SK-N-SH (cell line): ENCODE data around the gene LAMTOR2. TPM values are rescaled to one million over a fixed set of nuclear protein-coding genes. Genes with fewer than 3 reads are reported as not detected.
A peak's percentile ranks its signal among the peaks of the same experiment; 100 is the strongest.

ENCODE experiments used
- CTCF ChIA-PET: fragments of 300-600, 350-600 bp; formaldehyde crosslinking; extraction: SDS; loops from one replicate; lab custom pipeline; 2021; lab: Yijun Ruan, JAX
- POLR2A ChIA-PET: fragments of 350-600 bp; sonication (Branson Sonifier 250); formaldehyde crosslinking; extraction: SDS; loops from one replicate; lab custom pipeline; 2020; ENCODE audit warnings: antibody characterized with exemption, inconsistent platforms; lab: Yijun Ruan, JAX
- DNase-seq: peaks from one replicate; pipeline ENCODE4 v3.0.0; 2012
- H2AFZ ChIP-seq: fragments of 200-600 bp; sonication (generic); 2 replicates; pipeline ENCODE4 v1.8.1; 2016; ENCODE audit warnings: antibody characterized with exemption, mild to moderate bottlenecking, low read depth
- H3F3A ChIP-seq: fragments of 200-600 bp; sonication (generic); replicated peaks from 2 replicates; pipeline ENCODE3; 2016; ENCODE audit warnings: antibody characterized with exemption, mild to moderate bottlenecking; ENCODE audit not compliant: insufficient read depth
- H3K27ac ChIP-seq, 2 experiments: fragments of 200-500 bp in 1 of 2; fragments of 200-600 bp in 1 of 2; sonication (Bioruptor generic) in 1 of 2; sonication (generic), shearing (Covaris generic) in 1 of 2; 2 replicates each; pipeline versions ENCODE4 v1.5.1 to v1.6.1; 2014 to 2016; ENCODE audit warnings: low read depth in 2 of 2, inconsistent platforms in 1 of 2, low read length in 1 of 2, mild to moderate bottlenecking in 1 of 2, mixed read lengths in 1 of 2
- H3K27me3 ChIP-seq: fragments of 200-600 bp; sonication (generic), shearing (Covaris generic); 2 replicates; pipeline ENCODE4 v1.6.1; 2016; ENCODE audit warnings: mixed run types; ENCODE audit not compliant: insufficient read depth
- H3K36me3 ChIP-seq, 2 experiments: fragments of 200-500 bp in 1 of 2; fragments of 200-600 bp in 1 of 2; sonication (Bioruptor generic) in 1 of 2; sonication (generic) in 1 of 2; replicated peaks in 1 of 2; 2 replicates each; pipeline versions ENCODE3 to v1.5.1; 2014 to 2016; ENCODE audit warnings: low read length in 1 of 2, mild to moderate bottlenecking in 1 of 2; ENCODE audit not compliant: insufficient read depth in 2 of 2, control insufficient read depth in 1 of 2
- H3K4me1 ChIP-seq, 2 experiments: fragments of 200-500 bp in 1 of 2; fragments of 200-600 bp in 1 of 2; sonication (Bioruptor generic) in 1 of 2; sonication (generic), shearing (Covaris generic) in 1 of 2; 2 replicates each; pipeline versions ENCODE4 v1.5.1 to v1.6.1; 2014 to 2016; ENCODE audit warnings: low read depth in 1 of 2, low read length in 1 of 2, mixed run types in 1 of 2; ENCODE audit not compliant: insufficient read depth in 2 of 2, control insufficient read depth in 1 of 2
- H3K4me2 ChIP-seq: fragments of 200-600 bp; sonication (generic), shearing (Covaris generic); 2 replicates; pipeline ENCODE4 v1.6.1; 2017; ENCODE audit warnings: mixed run types
- H3K4me3 ChIP-seq, 2 experiments: fragments of 200-500 bp in 1 of 2; fragments of 200-600 bp in 1 of 2; sonication (Bioruptor generic) in 1 of 2; sonication (generic), shearing (Covaris generic) in 1 of 2; 2 replicates each; pipeline versions ENCODE4 v1.5.1 to v1.8.1; 2014 to 2016; ENCODE audit warnings: low read depth in 2 of 2, inconsistent platforms in 1 of 2, low read length in 1 of 2, mild to moderate bottlenecking in 1 of 2, mixed read lengths in 1 of 2, moderate library complexity in 1 of 2
- H3K79me2 ChIP-seq: fragments of 200-600 bp; sonication (generic); 2 replicates; pipeline ENCODE4 v1.8.1; 2017; ENCODE audit warnings: mild to moderate bottlenecking; ENCODE audit not compliant: insufficient read depth
- H3K9ac ChIP-seq: fragments of 200-600 bp; sonication (generic); 2 replicates; pipeline ENCODE4 v1.6.1; 2017; ENCODE audit warnings: mixed run types
- H3K9me2 ChIP-seq: fragments of 200-600 bp; sonication (generic); 2 replicates; pipeline ENCODE4 v1.6.1; 2017; ENCODE audit warnings: mixed run types
- H3K9me3 ChIP-seq: fragments of 200-600 bp; sonication (generic); 2 replicates; pipeline ENCODE4 v1.6.1; 2017; ENCODE audit warnings: mixed run types, mild to moderate bottlenecking, moderate library complexity
- H4K20me1 ChIP-seq: fragments of 200-600 bp; sonication (generic); 2 replicates; pipeline ENCODE4 v1.6.1; 2017; ENCODE audit warnings: mild to moderate bottlenecking, mixed run types; ENCODE audit not compliant: insufficient read depth
- CHD2 ChIP-seq: fragments of 150-350 bp; IDR thresholded peaks from 2 replicates; pipeline ENCODE4 v1.6.1; 2018; ENCODE audit warnings: low read length; ENCODE audit not compliant: partially characterized antibody
- ELF1 ChIP-seq: IDR thresholded peaks from 2 replicates; pipeline ENCODE4 v1.4.0; 2012
- EZH2phosphoT487 ChIP-seq: fragments of 200-600 bp; sonication (generic); IDR thresholded peaks from 2 replicates; pipeline ENCODE4 v1.6.1; 2017; ENCODE audit warnings: low read depth, mixed run types, mild to moderate bottlenecking, antibody characterized with exemption, moderate library complexity, borderline replicate concordance
- FOSL2 ChIP-seq: IDR thresholded peaks from 2 replicates; pipeline ENCODE4 v1.4.0; 2012; ENCODE audit warnings: low read depth, mild to moderate bottlenecking, moderate library complexity, borderline replicate concordance
- JUND ChIP-seq: IDR thresholded peaks from 2 replicates; pipeline ENCODE4 v1.4.0; 2012
- MAX ChIP-seq: IDR thresholded peaks from 2 replicates; pipeline ENCODE4 v1.4.0; 2012; ENCODE audit warnings: low read depth
- MXI1 ChIP-seq: IDR thresholded peaks from 2 replicates; pipeline ENCODE4 v1.6.1; 2012; ENCODE audit warnings: mild to moderate bottlenecking, low read depth, low read length, improper control_type of control experiment
- NFIC ChIP-seq: IDR thresholded peaks from 2 replicates; pipeline ENCODE4 v1.4.0; 2012; ENCODE audit warnings: borderline replicate concordance
- PBX3 ChIP-seq: IDR thresholded peaks from 2 replicates; pipeline ENCODE4; 2012
- RCOR1 ChIP-seq: fragments of 150-350 bp; IDR thresholded peaks from 2 replicates; pipeline ENCODE4 v1.6.1; 2017; ENCODE audit warnings: antibody characterized with exemption, low read length
- REST ChIP-seq: IDR thresholded peaks from 2 replicates; pipeline ENCODE4 v1.6.1; 2012; ENCODE audit warnings: mild to moderate bottlenecking, low read depth, low read length, moderate library complexity
- USF2 ChIP-seq: fragments of 150-350 bp; IDR thresholded peaks from 2 replicates; pipeline ENCODE4 v1.6.1; 2017; ENCODE audit warnings: antibody characterized with exemption, low read length, low read depth, borderline replicate concordance
- YY1 ChIP-seq: IDR thresholded peaks from 2 replicates; pipeline ENCODE4 v1.4.0; 2012; ENCODE audit warnings: low read depth, mild to moderate bottlenecking
- ZBTB33 ChIP-seq: IDR thresholded peaks from 2 replicates; pipeline ENCODE4 v1.4.0; 2012; ENCODE audit warnings: low read depth, borderline replicate concordance
- WGBS: methylation state at CpG from one replicate; pipeline ENCODE4 v1.1.6; 2017; ENCODE audit warnings: low lambda C conversion rate; 5-methylcytosine and 5-hydroxymethylcytosine counted together
- polyA plus RNA-seq, 3 experiments: library from polyadenylated mRNA; depleted of rRNA; stranded (reverse); fragments of >200 nt; gene quantifications; 2 replicates each; pipeline ENCODE4 v1.2.3, GENCODE V29; 2012

Gene LAMTOR2
- polyA plus RNA-seq, 1 of the 3 experiments (the other 2 are of a cell fraction), result 230 TPM

GRCh38 chr1:156081180-156081916, 26.8 kb downstream of the LAMTOR2 start:
- WGBS, result 2% methylated on average over 23 of the region's 61 CpGs
- POLR2A ChIA-PET, result interaction anchor here (0.7 to 2.0 kb wide), 4 partner anchors 8 to 170 kb away, joined by 3 to 7 read pairs (median 4); no protein-coding TSS in a partner anchor

GRCh38 chr1:156081917-156082308, 27.3 kb downstream of the LAMTOR2 start:
- TF ChIP-seq USF2 (no peak), JUND (no peak), PBX3 (no peak), NFIC (no peak), FOSL2 (no peak), ELF1 (no peak), REST (no peak), CHD2 (no peak), MAX (no peak), ZBTB33 (no peak), EZH2phosphoT487 (no peak), RCOR1 (no peak)
- peak overlapping the region; percentile 83 to 87 for H3K27ac ChIP-seq
- peak overlapping the region; percentile 93; the same call in 1 of the 2 replicates for H2AFZ ChIP-seq
- no peaks in the 10 kb centered on the region for H3F3A ChIP-seq
- H3K9ac ChIP-seq, result peak overlapping the region; percentile 90
- H3K79me2 ChIP-seq, result peaks cover 85% of the 10 kb centered on the region
- WGBS, result under 1% methylated on average over 9 of the region's 10 CpGs
- H4K20me1 ChIP-seq, result peaks cover 30% of the 10 kb centered on the region
- H3K36me3 ChIP-seq, result peaks cover 0 to 14% of the 10 kb centered on the region in 2 experiments
- peaks cover 14 to 35% of the 10 kb centered on the region in 2 experiments; a peak in 3 of 4 replicates for H3K4me1 ChIP-seq
- peak; percentile 81 for DNase-seq
- ChIA-PET CTCF (interaction anchor here (0.6 to 29.6 kb wide), 4 partner anchors 15 to 190 kb away, joined by 3 to 1559 read pairs (median 4); partner anchors contain the start of gene LMNA), POLR2A (interaction anchor here (0.7 to 2.0 kb wide), 6 partner anchors 9 to 221 kb away, joined by 3 to 7 read pairs (median 4); no protein-coding TSS in a partner anchor)
- no peaks in the 10 kb centered on the region for H3K9me2 ChIP-seq
- H3K27me3 ChIP-seq, result no peaks in the 10 kb centered on the region
- peak overlapping the region; percentile 86 for H3K4me2 ChIP-seq
- H3K9me3 ChIP-seq, result no peaks in the 10 kb centered on the region
- H3K4me3 ChIP-seq, result peak overlapping the region; percentile 79 to 88

More at GRCh38 chr1:156081180-156081916, 26.8 kb downstream of the LAMTOR2 start:
- Histone ChIP-seq H3K9me2 (no peaks in the 10 kb centered on the region), H3K79me2 (peaks cover 83% of the 10 kb centered on the region), H3K27ac (peak overlapping the region; percentile 83 to 87), H4K20me1 (peaks cover 36% of the 10 kb centered on the region), H3F3A (no peaks in the 10 kb centered on the region), H3K36me3 (peaks cover 0 to 20% of the 10 kb centered on the region in 2 experiments), H3K4me2 (peak overlapping the region; percentile 86), H3K4me1 (peaks cover 14 to 35% of the 10 kb centered on the region in 2 experiments; a peak in 3 of 4 replicates), H3K27me3 (no peaks in the 10 kb centered on the region), H2AFZ (no peak overlapping the region), H3K9me3 (no peaks in the 10 kb centered on the region), H3K9ac (peak overlapping the region; percentile 90), H3K4me3 (peak overlapping the region; percentile 79 to 88)
- CTCF ChIA-PET, result interaction anchor here (1.4 to 29.6 kb wide), 2 partner anchors 19 to 50 kb away, joined by 3 to 1559 read pairs; partner anchors contain the start of gene LMNA
- peak; percentile 67 for DNase-seq
- TF ChIP-seq MAX, result peak; percentile 88
- TF ChIP-seq MXI1, result peak; percentile 82
- no peak for TF ChIP-seq YY1
